ENCODE results near the gene FADS1. TPM values are rescaled to one million over a fixed set of nuclear protein-coding genes. Genes with fewer than 3 reads are reported as not detected.

The FADS1 gene
- total RNA-seq, 1 experiment from 2014 or later: 186 TPM

DNA sequence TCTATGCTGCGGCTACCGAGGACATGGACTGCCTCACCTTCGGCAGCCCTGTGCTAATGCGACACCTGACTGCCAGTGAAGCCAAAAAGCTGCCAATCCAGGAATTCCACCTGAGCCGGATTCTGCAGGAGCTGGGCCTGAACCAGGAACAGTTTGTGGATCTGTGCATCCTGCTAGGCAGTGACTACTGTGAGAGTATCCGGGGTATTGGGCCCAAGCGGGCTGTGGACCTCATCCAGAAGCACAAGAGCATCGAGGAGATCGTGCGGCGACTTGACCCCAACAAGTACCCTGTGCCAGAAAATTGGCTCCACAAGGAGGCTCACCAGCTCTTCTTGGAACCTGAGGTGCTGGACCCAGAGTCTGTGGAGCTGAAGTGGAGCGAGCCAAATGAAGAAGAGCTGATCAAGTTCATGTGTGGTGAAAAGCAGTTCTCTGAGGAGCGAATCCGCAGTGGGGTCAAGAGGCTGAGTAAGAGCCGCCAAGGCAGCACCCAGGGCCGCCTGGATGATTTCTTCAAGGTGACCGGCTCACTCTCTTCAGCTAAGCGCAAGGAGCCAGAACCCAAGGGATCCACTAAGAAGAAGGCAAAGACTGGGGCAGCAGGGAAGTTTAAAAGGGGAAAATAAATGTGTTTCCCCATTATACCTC is 20.8 kb downstream of the FADS1 start:
- CTCF ChIA-PET: interaction anchor here (1.0 to 1.2 kb wide), 2 partner anchors 12 to 286 kb away, joined by 7 to 8 read pairs; no protein-coding TSS in a partner anchor
- TF ChIP-seq, protein P1, sequence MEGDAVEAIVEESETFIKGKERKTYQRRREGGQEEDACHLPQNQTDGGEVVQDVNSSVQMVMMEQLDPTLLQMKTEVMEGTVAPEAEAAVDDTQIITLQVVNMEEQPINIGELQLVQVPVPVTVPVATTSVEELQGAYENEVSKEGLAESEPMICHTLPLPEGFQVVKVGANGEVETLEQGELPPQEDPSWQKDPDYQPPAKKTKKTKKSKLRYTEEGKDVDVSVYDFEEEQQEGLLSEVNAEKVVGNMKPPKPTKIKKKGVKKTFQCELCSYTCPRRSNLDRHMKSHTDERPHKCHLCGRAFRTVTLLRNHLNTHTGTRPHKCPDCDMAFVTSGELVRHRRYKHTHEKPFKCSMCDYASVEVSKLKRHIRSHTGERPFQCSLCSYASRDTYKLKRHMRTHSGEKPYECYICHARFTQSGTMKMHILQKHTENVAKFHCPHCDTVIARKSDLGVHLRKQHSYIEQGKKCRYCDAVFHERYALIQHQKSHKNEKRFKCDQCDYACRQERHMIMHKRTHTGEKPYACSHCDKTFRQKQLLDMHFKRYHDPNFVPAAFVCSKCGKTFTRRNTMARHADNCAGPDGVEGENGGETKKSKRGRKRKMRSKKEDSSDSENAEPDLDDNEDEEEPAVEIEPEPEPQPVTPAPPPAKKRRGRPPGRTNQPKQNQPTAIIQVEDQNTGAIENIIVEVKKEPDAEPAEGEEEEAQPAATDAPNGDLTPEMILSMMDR (IDR thresholded peaks at IDR 0.05): no peak
- no peak for TF ChIP-seq SIN3A (IDR thresholded peaks at IDR 0.05; ENCODE audit: borderline replicate concordance, insufficient read depth, low read depth, low read length)
- TF ChIP-seq POLR2AphosphoS5 (IDR thresholded peaks at IDR 0.05; ENCODE audit: low read depth, low read length): no peak
- no peak for TF ChIP-seq REST (IDR thresholded peaks at IDR 0.05; ENCODE audit: insufficient read depth in 1 of 2, low read depth in 2 of 2, low read length in 1 of 2)
- no peak for TF ChIP-seq TCF7L2 (IDR thresholded peaks at IDR 0.05; ENCODE audit: low read depth, low read length)
- Histone ChIP-seq H3K9me3 (ENCODE audit: control insufficient read depth, insufficient read depth, low read depth, low read length) (no peaks in the 10 kb centered on the region), H3K27me3 (ENCODE audit: control insufficient read depth, insufficient read depth, low read length) (no peaks in the 10 kb centered on the region), H3K4me3 (ENCODE audit: low read depth in 2 of 2, low read length in 2 of 2) (no peak overlapping the region), H3K36me3 (ENCODE audit: control insufficient read depth, insufficient read depth, low read length) (peaks cover 7% of the 10 kb centered on the region), H3K27ac (ENCODE audit: low read length) (no peak overlapping the region), H3K4me1 (ENCODE audit: control insufficient read depth, insufficient read depth, low read length) (peaks cover 13% of the 10 kb centered on the region)
- intact Hi-C loops (cut with micrococcal nuclease; ENCODE audit: unreplicated experiment): loop anchor here (2.0 kb wide), 1 partner anchor 49 kb away; no protein-coding TSS in a partner anchor
- POLR2A ChIA-PET: no interaction called here
- in situ Hi-C loops (cut with HindIII; ENCODE audit: low pct_unique_long_range_greater_than_20kb, low sequenced_read_pairs): no loop called here
- no peak for ATAC-seq
- BruUV-seq (replicated peaks): no TSS peak
- no peak for DNase-seq (ENCODE audit: low read depth, low spot score)

DNA sequence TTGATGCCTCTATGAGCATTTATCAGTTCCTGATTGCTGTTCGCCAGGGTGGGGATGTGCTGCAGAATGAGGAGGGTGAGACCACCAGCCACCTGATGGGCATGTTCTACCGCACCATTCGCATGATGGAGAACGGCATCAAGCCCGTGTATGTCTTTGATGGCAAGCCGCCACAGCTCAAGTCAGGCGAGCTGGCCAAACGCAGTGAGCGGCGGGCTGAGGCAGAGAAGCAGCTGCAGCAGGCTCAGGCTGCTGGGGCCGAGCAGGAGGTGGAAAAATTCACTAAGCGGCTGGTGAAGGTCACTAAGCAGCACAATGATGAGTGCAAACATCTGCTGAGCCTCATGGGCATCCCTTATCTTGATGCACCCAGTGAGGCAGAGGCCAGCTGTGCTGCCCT is 21.3 kb downstream of the FADS1 start:
- POLR2A ChIA-PET: no interaction called here
- no peak for ATAC-seq
- TF ChIP-seq POLR2AphosphoS5 (IDR thresholded peaks at IDR 0.05; ENCODE audit: low read depth, low read length) (no peak), REST (IDR thresholded peaks at IDR 0.05; ENCODE audit: insufficient read depth in 1 of 2, low read depth in 2 of 2, low read length in 1 of 2) (no peak), SIN3A (IDR thresholded peaks at IDR 0.05; ENCODE audit: borderline replicate concordance, insufficient read depth, low read depth, low read length) (no peak), TCF7L2 (IDR thresholded peaks at IDR 0.05; ENCODE audit: low read depth, low read length) (no peak)
- TF ChIP-seq, protein P1 (IDR thresholded peaks at IDR 0.05): no peak
- in situ Hi-C loops (cut with HindIII; ENCODE audit: low pct_unique_long_range_greater_than_20kb, low sequenced_read_pairs): no loop called here
- DNase-seq (ENCODE audit: low read depth, low spot score): no peak
- H3K9me3 ChIP-seq (ENCODE audit: control insufficient read depth, insufficient read depth, low read depth, low read length): no peaks in the 10 kb centered on the region
- CTCF ChIA-PET: no interaction called here
- intact Hi-C loops (cut with micrococcal nuclease; ENCODE audit: unreplicated experiment): no loop called here
- no peaks in the 10 kb centered on the region for H3K27me3 ChIP-seq (ENCODE audit: control insufficient read depth, insufficient read depth, low read length)
- no TSS peak for BruUV-seq (replicated peaks)
- peaks cover 4% of the 10 kb centered on the region for H3K36me3 ChIP-seq (ENCODE audit: control insufficient read depth, insufficient read depth, low read length)
- H3K4me3 ChIP-seq (ENCODE audit: low read depth in 2 of 2, low read length in 2 of 2): no peak overlapping the region
- H3K27ac ChIP-seq (ENCODE audit: low read length): no peak overlapping the region
- peaks cover 13% of the 10 kb centered on the region for H3K4me1 ChIP-seq (ENCODE audit: control insufficient read depth, insufficient read depth, low read length)
